Measurements from ENCODE around the gene SNAPC1.
A peak's percentile ranks its signal among the peaks of the same experiment; 100 is the strongest.

The SNAPC1 gene

DNA sequence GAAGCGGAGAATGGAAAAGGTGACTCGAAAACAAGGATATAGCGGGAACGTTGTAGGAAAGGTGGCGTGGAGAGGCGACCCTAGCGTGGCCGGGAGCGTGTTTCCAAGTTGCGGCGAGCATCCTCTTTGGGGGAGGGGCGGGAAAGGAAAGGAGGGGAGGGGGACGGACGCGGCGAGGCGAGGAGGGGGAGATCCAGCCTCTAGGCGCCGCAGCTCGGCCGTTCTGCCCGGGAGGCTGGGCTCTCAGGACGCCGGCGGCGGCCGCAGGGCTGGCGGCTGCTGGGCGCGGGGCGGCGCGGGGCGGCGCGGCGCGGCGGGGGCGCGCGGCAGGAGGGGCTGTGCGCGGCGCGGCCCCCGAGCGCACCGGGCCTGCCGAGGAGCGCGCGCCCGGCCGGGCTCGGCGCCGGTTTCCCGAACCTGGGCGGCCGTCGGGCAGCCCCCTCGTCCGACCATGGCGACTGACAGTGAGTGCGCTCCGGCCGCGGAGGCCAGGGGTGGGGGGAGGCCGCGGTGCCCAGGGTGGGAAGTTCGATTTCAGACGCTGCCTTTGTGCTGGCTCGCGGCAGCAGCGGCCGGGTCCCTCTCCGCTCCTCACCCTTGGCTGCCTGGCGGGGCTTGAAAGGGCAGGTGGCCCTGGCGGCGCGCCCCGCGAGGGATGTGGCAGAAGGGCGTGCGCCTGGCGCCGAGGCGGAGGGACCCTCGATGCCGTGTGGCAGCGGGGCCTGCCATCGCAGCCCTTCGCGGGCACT lies 50.3 kb downstream of the SNAPC1 start, which contains the start of gene SYT16:
Gene SYT16, plus strand, starts transcription at position 357 of the 749 bp plus-strand sequence.
- no peak for DNase-seq (ENCODE audit: low read depth in 2 of 2)

DNA sequence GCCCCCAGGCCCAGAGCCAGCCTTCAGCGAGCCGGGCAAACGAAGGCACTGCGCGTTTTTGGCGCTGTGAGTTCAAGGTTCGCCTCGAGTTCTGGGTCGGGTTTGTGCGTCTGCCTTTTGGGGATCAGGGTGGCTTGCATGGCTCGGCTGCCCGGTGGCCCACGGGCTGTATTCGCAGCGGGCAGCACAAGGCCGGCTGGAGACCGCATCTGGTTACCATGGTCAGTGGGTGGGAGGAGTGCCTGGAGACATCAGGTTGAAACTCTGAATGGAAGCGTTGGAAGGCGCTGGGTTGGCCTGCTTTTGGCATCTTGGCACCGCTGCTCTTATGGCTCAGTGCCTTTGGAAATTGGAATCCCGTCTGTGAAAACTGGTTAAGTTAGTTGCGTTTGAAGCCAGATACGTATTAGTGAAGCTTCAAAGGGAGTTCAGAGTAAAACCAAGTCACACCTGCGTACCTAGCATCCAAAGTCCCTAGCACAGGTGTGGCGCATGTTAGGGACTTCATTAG lies 50.9 kb downstream of the SNAPC1 start:
- DNase-seq (ENCODE audit: low read depth in 2 of 2), result no peak

DNA sequence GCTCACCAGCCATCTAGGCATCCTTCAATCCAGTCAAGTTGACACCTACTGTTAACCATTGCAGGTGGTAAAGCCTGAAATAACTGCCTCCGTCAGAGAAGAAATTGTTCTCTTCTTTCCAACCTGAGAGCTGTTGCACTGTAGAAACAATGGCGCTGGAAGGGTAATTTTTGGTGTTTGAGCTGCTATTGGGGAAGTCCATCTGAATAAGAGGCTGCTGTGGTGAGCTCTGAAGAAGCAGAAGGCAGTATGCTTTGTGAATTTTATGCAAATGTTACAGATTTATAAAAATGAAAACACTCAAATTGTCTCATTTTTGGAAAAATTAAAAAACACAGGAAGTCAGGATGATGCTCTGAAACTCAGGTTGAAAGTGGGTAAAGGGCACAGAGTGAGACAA lies 60.2 kb downstream of the SNAPC1 start:
- no peak for DNase-seq (ENCODE audit: low read depth in 2 of 2)

DNA sequence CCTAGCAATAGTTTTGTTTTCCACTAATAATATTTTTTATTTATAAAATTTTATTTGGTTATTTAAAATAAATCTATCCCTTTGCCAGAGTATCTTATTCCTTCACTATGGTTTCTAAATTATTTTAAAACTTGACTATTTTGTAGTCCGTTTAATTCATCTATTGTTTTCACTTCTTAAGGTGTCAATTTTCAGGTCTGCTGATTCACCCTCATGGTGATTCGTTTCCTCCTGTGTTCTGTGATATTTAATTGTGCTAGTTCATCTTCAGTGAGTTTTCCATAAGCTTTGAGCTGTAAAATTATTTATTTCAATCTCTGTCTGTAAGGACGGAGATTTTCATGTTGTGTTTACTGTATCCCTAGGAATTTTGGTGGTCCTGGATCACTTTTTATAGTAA lies 70.6 kb downstream of the SNAPC1 start:
- DNase-seq (ENCODE audit: low read depth in 2 of 2), result no peak

DNA sequence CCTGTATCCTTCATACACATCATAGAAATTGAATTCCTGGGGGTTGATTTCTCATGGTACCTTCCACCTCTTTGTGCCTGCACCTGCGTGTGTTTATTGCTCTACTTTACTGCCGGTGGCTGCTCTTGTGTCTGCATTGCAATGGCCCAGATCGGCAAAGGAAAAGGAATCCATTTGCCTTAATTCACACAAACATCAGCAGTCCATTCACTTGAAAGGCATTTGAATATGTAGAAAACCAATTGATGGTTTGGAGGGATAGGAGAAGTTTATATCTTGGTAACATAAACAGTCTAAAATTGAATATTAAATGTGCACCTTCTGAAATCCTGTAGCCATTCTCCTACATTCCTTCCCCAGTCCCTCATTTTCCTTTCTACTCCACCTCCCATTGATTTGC lies 74.0 kb downstream of the SNAPC1 start:
- no peak for DNase-seq (ENCODE audit: low read depth in 2 of 2)

DNA sequence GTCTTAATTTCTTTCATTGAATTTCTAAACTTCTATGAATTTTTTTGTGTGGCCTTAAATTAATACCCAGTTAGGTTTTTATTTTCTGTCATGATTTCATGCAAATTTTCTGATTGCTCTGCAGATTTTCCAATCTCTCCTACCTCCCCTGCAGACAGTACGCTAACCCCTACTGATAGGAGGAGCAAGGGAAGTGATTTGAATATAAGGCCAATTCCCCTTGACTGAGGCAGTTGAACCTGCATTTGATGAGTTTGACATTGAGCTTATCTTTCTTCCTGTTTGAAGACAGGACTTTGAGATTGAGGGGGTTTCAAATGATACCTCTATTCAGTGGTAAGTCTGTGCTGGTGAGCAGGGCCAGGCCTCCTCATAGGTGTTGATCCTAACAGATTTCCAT lies 74.6 kb downstream of the SNAPC1 start:
- DNase-seq (ENCODE audit: low read depth in 2 of 2), result no peak

DNA sequence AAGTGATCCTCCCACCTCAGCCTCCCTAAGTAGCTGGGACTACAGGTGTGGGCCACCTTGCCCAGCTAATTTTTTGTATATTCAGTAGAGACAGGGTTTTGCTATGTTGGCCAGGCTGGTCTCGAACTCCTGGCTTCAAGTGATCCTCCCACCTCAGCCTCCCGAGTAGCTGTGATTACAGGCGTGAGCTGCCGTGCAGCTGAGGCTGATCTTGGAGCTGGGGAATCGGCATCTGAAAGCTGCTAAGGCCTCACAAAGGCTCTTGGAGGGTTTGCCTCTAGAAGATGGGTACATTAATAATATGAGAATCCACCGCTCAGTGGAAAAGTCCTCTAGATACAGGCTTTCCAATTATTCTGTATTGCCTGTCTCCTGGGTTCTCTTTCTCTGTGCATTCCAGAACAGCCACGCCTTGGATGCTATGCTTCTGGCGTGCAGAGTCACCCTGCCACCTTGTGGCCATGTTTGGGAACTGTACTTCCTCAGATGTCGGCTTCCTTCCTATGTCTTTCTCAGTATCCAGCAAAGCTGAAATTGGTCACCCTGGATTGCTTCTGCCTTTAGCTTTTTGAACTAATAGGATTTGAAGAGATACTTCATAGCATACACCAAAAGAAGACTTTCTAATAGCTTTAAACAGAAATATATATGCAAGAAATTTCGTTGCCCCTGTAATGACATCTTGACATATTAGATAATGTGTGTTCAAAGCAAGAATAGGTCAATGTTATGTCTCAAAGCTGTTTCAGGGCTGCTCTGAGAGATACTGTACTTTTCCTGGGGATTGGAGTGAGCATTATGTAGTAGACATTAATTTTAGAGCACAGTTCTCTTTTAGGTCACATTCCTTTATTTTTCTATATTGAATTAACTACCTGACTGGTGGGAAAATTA lies 75.4 kb downstream of the SNAPC1 start:
- DNase-seq (ENCODE audit: low read depth in 2 of 2), result peak; percentile 32 to 45

DNA sequence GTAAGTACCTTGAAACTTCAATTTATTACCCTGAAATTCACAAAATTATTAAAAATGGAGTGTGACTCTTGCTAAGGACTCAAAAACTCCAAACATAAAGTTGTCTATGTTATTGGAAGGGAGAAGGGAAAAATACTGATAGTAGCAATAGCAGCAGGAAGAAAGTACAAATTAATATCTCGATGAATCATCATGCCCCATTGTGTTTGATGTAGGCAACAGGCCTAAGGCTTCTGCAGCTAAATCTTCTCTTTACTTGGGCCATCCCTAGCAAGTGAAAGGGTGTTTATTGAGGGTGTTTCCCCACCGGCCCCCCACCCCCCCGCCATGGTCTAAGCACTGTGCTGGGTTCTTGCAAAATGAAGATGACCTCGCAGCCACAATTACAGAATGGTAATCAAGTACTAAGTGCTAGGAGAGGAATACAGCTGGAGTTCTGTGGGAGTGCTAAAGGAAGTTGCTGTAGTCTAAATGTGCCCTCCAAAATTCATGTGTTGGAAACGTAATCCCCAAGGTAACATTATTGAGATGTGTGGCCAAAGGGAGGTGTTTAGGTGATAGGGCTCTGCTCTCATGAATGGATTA lies 76.5 kb downstream of the SNAPC1 start:
- DNase-seq (ENCODE audit: low read depth in 2 of 2), result no peak

DNA sequence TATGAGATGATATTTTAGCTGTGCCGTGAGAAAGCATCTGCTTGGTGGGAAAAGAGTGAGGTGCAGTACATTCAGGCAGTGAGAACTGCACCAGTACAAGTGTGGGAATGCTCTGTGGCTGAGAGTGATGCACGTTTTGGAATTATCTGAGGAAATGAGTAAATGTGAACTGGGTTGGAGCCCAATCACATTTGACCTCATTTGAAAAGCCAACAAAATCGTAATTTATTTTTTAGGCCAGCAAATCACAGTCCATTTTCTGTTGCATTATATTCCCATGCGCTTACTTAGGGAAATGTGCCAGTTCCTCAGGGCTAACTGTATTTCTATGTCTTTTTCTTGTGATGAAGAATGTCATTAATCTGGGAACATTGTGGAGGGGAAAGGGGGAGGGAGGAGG lies 77.3 kb downstream of the SNAPC1 start:
- DNase-seq (ENCODE audit: low read depth in 2 of 2), result no peak

DNA sequence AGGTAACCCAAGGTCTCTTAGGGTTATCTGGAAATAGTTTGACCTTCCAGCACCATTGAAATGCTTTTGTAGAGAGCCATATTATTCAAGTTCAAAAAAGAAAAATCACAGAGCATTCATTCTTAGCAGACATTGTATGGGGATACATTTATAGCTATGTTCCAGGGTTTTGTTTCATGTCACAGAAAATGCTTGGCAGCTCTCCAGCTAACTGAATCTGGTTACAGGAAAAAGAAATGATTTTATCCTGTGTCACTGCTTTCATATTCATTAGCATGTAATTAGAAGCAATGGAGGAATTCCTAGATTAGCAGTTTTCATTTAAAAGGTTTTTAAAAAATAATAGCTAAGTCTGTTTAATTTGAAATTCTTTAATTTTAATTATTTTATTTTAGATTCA lies 78.9 kb downstream of the SNAPC1 start:
- DNase-seq (ENCODE audit: low read depth in 2 of 2), result no peak
